ENCODE measurements around the gene HNRNPH1.
"Not testable (repeated sequence)": the region's sequence is repeated elsewhere in the genome, so short reads cannot be mapped to it uniquely, and the experiment has no call there.

The HNRNPH1 gene

DNA sequence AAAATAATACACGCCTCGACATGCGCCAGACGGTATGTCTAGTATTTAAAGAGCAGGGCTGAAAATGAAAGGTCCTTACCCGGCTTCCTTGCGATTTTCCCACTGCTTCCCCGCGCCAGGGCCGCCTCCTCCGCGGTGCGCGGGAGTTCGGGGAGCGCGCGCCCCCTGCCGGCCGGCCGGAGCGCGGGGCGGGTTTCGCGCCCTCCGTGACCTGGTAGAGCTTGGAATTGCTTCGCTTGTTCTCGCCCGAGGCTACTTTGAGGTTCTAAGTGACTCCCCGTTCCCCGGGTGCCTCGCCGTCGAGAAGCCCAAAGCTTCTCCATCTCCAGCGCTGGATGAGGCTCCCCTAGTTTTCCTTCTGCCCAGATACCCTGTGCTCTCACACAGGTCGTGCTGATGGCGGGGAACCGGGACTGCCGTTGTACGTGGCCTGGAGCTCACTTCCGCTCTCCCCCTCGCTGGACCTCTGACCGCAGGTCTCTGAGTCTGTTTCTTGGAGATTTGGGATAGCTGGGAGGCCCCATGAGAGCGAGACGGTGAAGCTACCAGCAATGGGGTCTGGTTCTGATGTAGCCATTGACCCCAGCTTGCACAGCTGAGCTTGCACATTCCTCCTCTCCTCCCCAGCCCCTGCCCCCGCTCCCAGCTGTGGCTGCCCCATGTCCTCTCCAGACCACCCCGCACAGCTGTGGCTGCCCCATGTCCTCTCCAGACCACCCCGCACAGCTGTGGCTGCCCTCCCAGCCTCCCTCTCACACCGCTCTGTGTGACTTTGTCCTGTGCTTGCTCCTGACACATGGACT lies 11.1 kb upstream of the HNRNPH1 start:
- not testable (repeated sequence) for DNase-seq (ENCODE audit: insufficient read length, low spot score)
- FAIRE-seq: peak; percentile 91

DNA sequence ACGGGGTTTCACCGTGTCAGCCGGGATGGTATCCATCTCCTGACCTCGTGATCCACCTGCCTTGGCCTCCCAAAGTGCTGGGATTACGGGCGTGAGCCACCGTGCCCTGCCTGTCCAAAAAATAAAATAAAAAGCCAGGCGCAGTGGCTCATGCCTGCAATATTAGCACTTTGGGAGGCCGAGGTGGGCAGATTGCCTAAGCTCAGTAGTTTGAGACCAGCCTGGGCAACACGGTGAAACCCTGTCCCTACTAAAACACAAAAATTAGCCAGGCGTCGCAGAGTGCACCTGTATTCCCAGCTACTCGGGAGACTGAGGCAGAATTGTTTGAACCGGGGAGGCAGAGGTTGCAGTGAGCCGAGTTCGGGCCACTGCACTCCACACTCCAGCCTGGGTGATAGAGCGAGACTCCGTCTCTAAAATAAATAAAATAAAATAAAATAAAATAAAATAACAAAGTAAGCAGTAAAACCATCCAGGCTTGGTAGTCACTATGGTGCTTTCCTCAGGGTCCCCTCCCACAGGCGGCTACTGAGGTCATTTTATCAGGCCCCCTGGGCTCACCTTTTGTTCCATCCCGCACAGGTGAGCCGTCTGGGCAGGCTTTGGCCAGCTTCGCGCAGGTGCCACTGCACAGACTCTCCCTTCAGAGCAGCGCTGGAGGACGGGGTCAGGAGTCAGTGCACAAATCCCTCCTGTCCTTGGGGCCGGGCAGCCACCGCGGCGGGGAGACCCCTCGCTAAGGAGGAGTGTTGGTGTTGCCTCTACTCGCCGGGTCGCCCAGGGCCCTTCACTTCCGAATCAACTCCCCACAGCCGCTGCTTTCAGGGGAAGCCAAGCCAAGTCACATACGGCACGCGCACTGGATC lies 10.3 kb upstream of the HNRNPH1 start:
- not testable (repeated sequence) for DNase-seq (ENCODE audit: insufficient read length, low spot score)

DNA sequence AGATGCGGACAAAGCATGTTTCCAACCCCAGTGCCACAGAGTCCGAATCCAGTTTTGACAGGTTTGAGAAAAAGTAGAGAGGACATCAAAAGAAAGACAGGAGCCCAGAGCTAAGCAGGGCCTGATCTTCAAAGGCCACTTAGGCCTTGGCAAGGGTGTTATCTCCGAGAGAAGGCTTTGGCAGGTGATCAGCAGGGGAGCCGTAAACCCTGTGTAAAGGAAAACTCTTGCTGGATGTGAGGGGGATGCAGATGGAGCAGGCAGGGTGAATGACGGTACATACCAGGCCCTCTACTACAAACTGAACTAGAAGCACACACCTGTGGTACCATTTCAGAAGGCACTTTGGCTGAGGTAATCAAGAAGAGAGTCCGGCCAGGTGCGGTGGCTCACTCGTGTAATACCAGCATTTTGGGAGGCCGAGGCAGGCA lies 1.4 kb upstream of the HNRNPH1 start:
- no peak for DNase-seq (ENCODE audit: insufficient read length, low spot score)
- FAIRE-seq: no peak
- TF ChIP-seq SPI1 (IDR thresholded peaks at IDR 0.05; ENCODE audit: low read depth, low read length) (no peak), POLR2AphosphoS5 (IDR thresholded peaks at IDR 0.05; ENCODE audit: low read depth, low read length) (no peak), POLR2A (IDR thresholded peaks at IDR 0.05; ENCODE audit: low read depth, low read length) (no peak), TAF1 (IDR thresholded peaks at IDR 0.05; ENCODE audit: low read depth, low read length) (no peak), POU2F2 (IDR thresholded peaks at IDR 0.05; ENCODE audit: low read depth, low read length) (no peak), PAX5 (IDR thresholded peaks at IDR 0.05; ENCODE audit: insufficient read depth, low read length, severe bottlenecking) (no peak)

More for the DNA sequence above, 10.3 kb upstream of the HNRNPH1 start:
- peak; percentile 5 for FAIRE-seq

DNA sequence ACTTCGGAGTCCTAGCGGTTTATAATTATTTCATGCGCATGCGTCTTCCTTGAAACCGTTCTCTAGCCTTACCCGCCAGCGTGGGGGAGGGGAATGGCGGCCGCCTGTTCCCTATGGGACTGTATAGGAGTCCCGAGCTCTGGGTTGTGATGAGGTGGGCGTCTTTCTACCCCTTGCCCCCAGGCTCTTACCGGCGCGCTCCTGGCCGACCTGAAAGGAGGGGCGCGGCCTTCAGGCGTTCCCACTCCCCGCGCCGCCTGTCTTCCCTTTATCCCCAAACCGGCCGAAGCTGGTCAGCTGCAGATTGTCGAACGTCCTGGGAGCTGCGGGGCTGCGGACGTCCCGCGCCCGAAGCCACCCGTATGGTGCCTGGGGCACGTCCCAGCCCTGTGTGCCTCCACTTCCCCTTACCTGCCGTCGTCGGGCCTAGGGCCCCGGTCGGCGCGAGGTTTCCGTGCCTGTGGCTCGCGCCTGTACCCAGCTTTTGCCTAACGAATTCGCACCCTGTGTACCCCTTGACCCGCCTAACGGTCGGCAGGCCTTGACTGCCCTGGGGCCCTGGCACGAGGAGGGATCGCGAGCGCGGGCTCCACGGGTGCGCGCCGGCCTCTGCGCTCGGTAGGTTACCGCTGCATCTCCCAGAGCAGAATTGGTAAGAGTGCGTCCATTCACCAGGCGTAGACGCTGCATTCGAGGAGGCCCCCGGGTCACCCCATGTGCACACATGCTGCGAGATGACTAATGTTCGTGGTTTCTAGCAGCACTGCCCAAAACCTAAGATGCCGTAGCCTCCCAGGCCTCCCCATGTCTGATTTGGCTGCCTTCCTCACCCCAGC lies 653 bp upstream of the HNRNPH1 start:
- DNase-seq (ENCODE audit: insufficient read length, low spot score) (no peak), FAIRE-seq (peak; percentile 71)
- TF ChIP-seq TAF1 (IDR thresholded peaks at IDR 0.05; ENCODE audit: low read depth, low read length) (no peak), SPI1 (IDR thresholded peaks at IDR 0.05; ENCODE audit: low read depth, low read length) (peak; percentile 68)

DNA sequence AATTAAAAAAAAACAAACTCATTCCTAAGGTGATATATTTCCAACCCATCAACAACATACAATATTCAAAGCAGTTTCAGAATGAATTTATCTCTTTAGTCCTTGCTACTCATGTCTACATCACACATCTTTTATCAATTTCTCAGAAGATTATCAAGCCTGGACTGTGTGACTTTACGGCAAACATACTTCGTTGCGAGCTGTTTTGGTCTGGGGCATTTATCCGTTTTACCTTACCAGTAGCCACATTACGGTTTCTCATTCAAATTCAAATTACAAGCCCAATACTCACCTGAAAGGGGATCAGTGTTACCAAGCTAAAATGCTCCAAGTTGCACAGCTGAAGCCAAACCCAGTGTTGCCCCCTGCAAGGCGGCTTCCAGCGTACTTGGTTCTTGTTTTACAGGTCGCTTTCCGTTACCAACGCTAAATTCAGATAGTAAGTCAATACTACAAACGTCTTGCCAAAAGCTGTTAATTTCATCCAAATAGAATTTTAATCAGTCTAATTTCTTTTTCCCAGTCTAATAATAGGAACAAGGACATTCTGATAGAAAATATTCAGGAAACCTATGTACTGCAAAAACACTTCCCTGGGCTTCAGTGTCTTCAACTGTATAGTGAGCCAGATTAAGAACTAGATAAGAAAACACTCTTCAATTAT lies 1.8 kb downstream of the HNRNPH1 start:
- DNase-seq (ENCODE audit: insufficient read length, low spot score) (no peak), FAIRE-seq (no peak)
- TF ChIP-seq POU2F2 (IDR thresholded peaks at IDR 0.05; ENCODE audit: low read depth, low read length) (no peak), SPI1 (IDR thresholded peaks at IDR 0.05; ENCODE audit: low read depth, low read length) (no peak), POLR2A (IDR thresholded peaks at IDR 0.05; ENCODE audit: low read depth, low read length) (peak; percentile 71)

DNA sequence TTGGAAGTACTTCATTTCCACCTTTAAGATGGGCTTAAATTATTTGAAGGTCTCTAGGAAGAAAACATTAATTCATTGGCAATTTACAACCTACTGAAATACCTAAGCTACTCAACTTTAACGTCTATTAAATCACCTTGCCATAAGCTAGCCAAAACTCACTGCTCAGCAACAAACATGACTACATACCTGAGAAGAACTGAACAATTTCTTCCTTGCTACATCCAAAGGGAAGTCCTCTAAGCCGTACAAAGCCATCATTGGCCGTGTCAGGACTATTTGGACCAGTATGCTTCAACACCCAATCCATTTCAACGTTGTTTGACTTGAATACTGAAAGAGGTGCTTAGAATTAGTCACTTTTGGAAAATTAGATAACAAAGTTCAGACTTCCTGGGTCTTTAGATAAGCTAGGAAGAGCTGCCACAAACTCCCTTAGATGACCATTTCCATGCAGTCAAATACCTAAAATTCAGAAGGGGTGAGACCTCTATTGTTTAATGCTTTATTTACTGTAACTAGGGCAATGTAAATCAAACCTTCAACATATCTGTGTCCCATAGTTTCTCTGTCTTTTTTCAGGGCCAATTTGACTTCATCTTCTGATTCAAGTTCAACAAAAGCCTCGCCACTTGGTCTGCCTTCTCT lies 2.6 kb downstream of the HNRNPH1 start:
- no peak for FAIRE-seq
- TF ChIP-seq POLR2A (IDR thresholded peaks at IDR 0.05; ENCODE audit: low read depth, low read length) (no peak; the same call in 1 of the 2 replicates), POU2F2 (IDR thresholded peaks at IDR 0.05; ENCODE audit: low read depth, low read length) (no peak), POLR2AphosphoS5 (IDR thresholded peaks at IDR 0.05; ENCODE audit: low read depth, low read length) (no peak; the same call in 1 of the 2 replicates), PAX5 (IDR thresholded peaks at IDR 0.05; ENCODE audit: insufficient read depth, low read length, severe bottlenecking) (no peak), TAF1 (IDR thresholded peaks at IDR 0.05; ENCODE audit: low read depth, low read length) (no peak), SPI1 (IDR thresholded peaks at IDR 0.05; ENCODE audit: low read depth, low read length) (no peak)
- DNase-seq (ENCODE audit: insufficient read length, low spot score): no peak

DNA sequence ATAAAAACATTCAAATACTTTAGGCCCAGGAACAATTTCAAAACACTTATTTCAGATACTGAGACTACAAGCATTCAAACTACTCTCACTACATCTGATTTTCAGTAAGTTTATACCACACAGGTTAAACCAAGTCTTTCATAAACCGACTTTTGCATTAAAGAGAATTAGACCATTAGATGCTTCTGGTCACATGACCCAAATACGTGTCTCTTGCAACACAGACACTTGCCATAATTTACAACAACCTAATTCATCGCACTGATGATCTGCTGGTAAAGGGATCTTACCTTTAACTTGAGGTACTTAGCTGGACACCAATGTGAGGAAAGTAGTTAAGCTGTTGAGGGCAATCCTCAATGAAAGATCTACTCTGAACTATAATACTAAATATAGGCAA lies 3.2 kb downstream of the HNRNPH1 start:
- no peak for DNase-seq (ENCODE audit: insufficient read length, low spot score)
- TF ChIP-seq POU2F2 (IDR thresholded peaks at IDR 0.05; ENCODE audit: low read depth, low read length) (no peak), PAX5 (IDR thresholded peaks at IDR 0.05; ENCODE audit: insufficient read depth, low read length, severe bottlenecking) (no peak), POLR2AphosphoS5 (IDR thresholded peaks at IDR 0.05; ENCODE audit: low read depth, low read length) (peak; percentile 47; the same call in 1 of the 2 replicates), POLR2A (IDR thresholded peaks at IDR 0.05; ENCODE audit: low read depth, low read length) (peak; percentile 56; the same call in 1 of the 2 replicates)
- no peak for FAIRE-seq

DNA sequence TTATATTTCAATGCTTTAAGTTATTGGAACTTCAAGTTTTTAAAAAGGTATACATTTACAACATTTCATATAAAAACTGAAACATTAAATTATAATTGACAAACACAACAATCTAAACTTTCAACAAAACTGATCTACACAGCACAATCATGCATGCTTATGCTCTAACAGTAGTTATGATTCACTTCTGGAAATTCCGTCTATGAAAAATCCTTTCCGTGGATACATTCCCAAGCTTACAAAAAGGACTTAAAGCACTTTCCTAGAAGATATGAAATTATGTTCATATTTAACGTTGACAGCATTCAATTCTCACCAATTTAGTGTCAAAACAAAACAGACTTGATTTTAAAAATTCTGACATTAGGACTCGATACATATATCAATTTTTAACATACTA lies 3.7 kb downstream of the HNRNPH1 start:
- no peak for DNase-seq (ENCODE audit: insufficient read length, low spot score)
- TF ChIP-seq TAF1 (IDR thresholded peaks at IDR 0.05; ENCODE audit: low read depth, low read length) (no peak), POLR2A (IDR thresholded peaks at IDR 0.05; ENCODE audit: low read depth, low read length) (no peak)
- FAIRE-seq: no peak

DNA sequence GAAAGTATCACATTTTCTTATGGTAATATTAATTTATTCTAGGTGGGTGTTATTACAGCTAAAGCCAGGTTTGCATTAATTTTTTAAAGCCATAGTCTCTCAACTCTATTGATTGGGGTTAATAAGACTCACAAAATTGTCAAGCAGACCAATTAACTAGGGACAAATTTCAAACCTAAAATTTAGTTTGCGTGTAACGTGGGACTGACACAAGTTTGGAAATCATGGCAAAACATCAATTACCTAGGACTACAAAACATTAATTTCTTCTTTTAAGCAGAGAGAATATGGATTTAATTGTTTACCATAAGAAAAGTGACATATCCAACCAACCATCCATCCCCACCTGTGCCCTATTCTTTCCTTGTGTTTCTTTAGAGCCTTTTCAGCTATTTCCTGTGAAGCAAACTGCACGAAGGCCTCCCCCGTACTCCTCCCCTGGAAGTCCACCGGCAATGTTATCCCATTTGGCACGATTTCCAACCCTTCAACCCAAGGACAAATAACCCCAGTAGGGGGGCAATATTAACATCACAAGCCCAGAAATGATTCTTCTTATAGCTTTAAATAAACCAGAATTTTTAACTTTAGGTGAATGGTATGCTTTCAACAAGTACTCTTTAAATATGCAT lies 4.4 kb downstream of the HNRNPH1 start:
- TF ChIP-seq POU2F2 (IDR thresholded peaks at IDR 0.05; ENCODE audit: low read depth, low read length): no peak
- no peak for TF ChIP-seq POLR2A (IDR thresholded peaks at IDR 0.05; ENCODE audit: low read depth, low read length)
- TF ChIP-seq SPI1 (IDR thresholded peaks at IDR 0.05; ENCODE audit: low read depth, low read length): no peak
- TF ChIP-seq PAX5 (IDR thresholded peaks at IDR 0.05; ENCODE audit: insufficient read depth, low read length, severe bottlenecking): no peak
- no peak for TF ChIP-seq POLR2AphosphoS5 (IDR thresholded peaks at IDR 0.05; ENCODE audit: low read depth, low read length)
- no peak for TF ChIP-seq TAF1 (IDR thresholded peaks at IDR 0.05; ENCODE audit: low read depth, low read length)
- FAIRE-seq (no peak), DNase-seq (ENCODE audit: insufficient read length, low spot score) (no peak)

Data from GM12891 (cell line).